HepG2 (cell line): ENCODE results near the gene GAN. TPM values are rescaled to one million over a fixed set of nuclear protein-coding genes. Genes with fewer than 3 reads are reported as not detected.

Source experiments
- ATAC-seq: fragments of 200-7000 bp; cut with Tn5 transposase; 3 replicates; pipeline ENCODE4 v1.9.1; 2020; ENCODE audit warnings: mild to moderate bottlenecking, moderate library complexity
- BruUV-seq: library from RNA; stranded (reverse); fragments of 400-500 nt; replicated peaks from 2 replicates; lab custom pipeline; 2021; lab: Mats Ljungman, UMichigan
- CTCF ChIA-PET: fragments of 300-600 bp; formaldehyde crosslinking; extraction: SDS; loops from one replicate; lab custom pipeline; 2021; ENCODE audit warnings: low total read pairs, inconsistent platforms, low intra/inter-chr PET ratio; lab: Yijun Ruan, JAX
- POLR2A ChIA-PET: fragments of 350-600 bp; sonication (Branson Sonifier 250); formaldehyde crosslinking; loops from one replicate; lab custom pipeline; 2020; ENCODE audit warnings: antibody characterized with exemption, inconsistent platforms; lab: Yijun Ruan, JAX
- DNase-seq: peaks from one replicate; pipeline ENCODE4 v3.0.0-alpha.2; 2015; ENCODE audit warnings: low spot score
- FAIRE-seq: peaks from 3 replicates; lab custom pipeline; 2011; peaks lifted over from hg19 to GRCh38; lab: Jason Lieb, UNC
- H2AFZ ChIP-seq: one replicate; pipeline ENCODE4 v1.6.1; 2011; ENCODE audit warnings: low read length, inconsistent platforms
- H3K27ac ChIP-seq: fragments of 300-600 bp; 3 replicates; pipeline ENCODE4 v1.8.0; 2011; ENCODE audit warnings: mixed run types, mild to moderate bottlenecking, mixed read lengths, low read length, inconsistent platforms; ENCODE audit not compliant: insufficient read depth; ENCODE audit errors: extremely low read length
- H3K27me3 ChIP-seq, 2 experiments: fragments of 200-600 bp in 1 of 2; 2 replicates in 1 of 2; 3 replicates in 1 of 2; pipeline versions ENCODE4 v1.6.0 to v1.8.0; 2011; ENCODE audit warnings: low read length in 2 of 2, mild to moderate bottlenecking in 2 of 2, moderate library complexity in 2 of 2, inconsistent platforms in 1 of 2; ENCODE audit not compliant: insufficient read depth in 2 of 2, control insufficient read depth in 1 of 2
- H3K36me3 ChIP-seq, 2 experiments: fragments of 200-600 bp in 1 of 2; replicated peaks in 1 of 2; 2 replicates in 1 of 2; 3 replicates in 1 of 2; pipeline versions ENCODE4 v1.5.1 to v1.8.0; 2011; ENCODE audit warnings: low read length in 2 of 2, inconsistent platforms in 1 of 2; ENCODE audit not compliant: insufficient read depth in 2 of 2, control insufficient read depth in 1 of 2
- H3K4me1 ChIP-seq: 2 replicates; pipeline ENCODE4 v1.5.1; 2012; ENCODE audit warnings: low read length, inconsistent platforms; ENCODE audit not compliant: insufficient read depth
- H3K4me2 ChIP-seq: 2 replicates; pipeline ENCODE4 v1.6.0; 2011; ENCODE audit warnings: low read depth, low read length, inconsistent platforms
- H3K4me3 ChIP-seq, 3 experiments: fragments of 200-600 bp in 1 of 3; sonication (generic), shearing (Covaris generic) in 1 of 3; replicated peaks in 1 of 3; 2 replicates each; pipeline ENCODE4 v1.5.1; 2011 to 2016; ENCODE audit warnings: low read length in 3 of 3, inconsistent platforms in 2 of 3, low read depth in 2 of 3, mild to moderate bottlenecking in 2 of 3, control low read depth in 1 of 3, mixed read lengths in 1 of 3; ENCODE audit not compliant: insufficient read depth in 1 of 3
- H3K79me2 ChIP-seq: one replicate; pipeline ENCODE4 v1.6.1; 2011; ENCODE audit warnings: low read length, inconsistent platforms; ENCODE audit not compliant: insufficient read depth
- H3K9ac ChIP-seq: 2 replicates; pipeline ENCODE4 v1.6.0; 2011; ENCODE audit warnings: mild to moderate bottlenecking, low read depth, low read length, inconsistent platforms; ENCODE audit not compliant: insufficient read depth
- H3K9me3 ChIP-seq: 2 replicates; pipeline ENCODE4 v1.5.1; 2012; ENCODE audit warnings: mild to moderate bottlenecking, low read length
- H4K20me1 ChIP-seq: 2 replicates; pipeline ENCODE4 v1.6.0; 2011; ENCODE audit warnings: inconsistent platforms, mild to moderate bottlenecking, low read length, moderate library complexity; ENCODE audit not compliant: insufficient read depth
- CREB1 ChIP-seq, 2 experiments: fragments of 450-650 bp in 1 of 2; IDR thresholded peaks; 2 replicates each; pipeline ENCODE4 v1.6.1; 2016 to 2017; ENCODE audit warnings: control low read depth in 1 of 2, mild to moderate bottlenecking in 1 of 2, missing compliant biosample characterization in 1 of 2, missing genetic modification characterization in 1 of 2
- ELF4 ChIP-seq: sonication (generic); formaldehyde crosslinking; IDR thresholded peaks from 2 replicates; pipeline ENCODE4 v1.5.0; 2020; ENCODE audit warnings: missing genetic modification reagents, mild to moderate bottlenecking, moderate library complexity, borderline replicate concordance
- GATA4 ChIP-seq: sonication (generic); IDR thresholded peaks from 2 replicates; pipeline ENCODE4 v1.6.1; 2016; ENCODE audit warnings: antibody characterized with exemption, low read depth, borderline replicate concordance
- TCF12 ChIP-seq, 2 experiments: fragments of 450-650 bp in 1 of 2; sonication (generic) in 1 of 2; formaldehyde crosslinking in 1 of 2; IDR thresholded peaks; 2 replicates each; pipeline versions ENCODE4 v1.6.1 to v1.8.0; 2017 to 2022; ENCODE audit warnings: antibody characterized with exemption in 1 of 2, mild to moderate bottlenecking in 1 of 2, missing genetic modification reagents in 1 of 2, moderate library complexity in 1 of 2
- XRCC5 ChIP-seq: fragments of 200-400 bp; formaldehyde crosslinking; optimal IDR thresholded peaks from 2 replicates; pipeline ENCODE3; 2017; ENCODE audit warnings: mild to moderate bottlenecking, low read length
- WGBS: methylation state at CpG from one replicate; pipeline ENCODE4 v1.1.6; 2017; ENCODE audit warnings: low lambda C conversion rate; 5-methylcytosine and 5-hydroxymethylcytosine counted together
- in situ Hi-C: cut with HindIII; loops from 2 replicates; pipeline ENCODE4 v1.10.0; 2017; ENCODE audit warnings: low pct_unique_long_range_greater_than_20kb; ENCODE audit not compliant: extremely low pct_ligation_motif_present
- intact Hi-C: fragments of 100-400 bp; cut with micrococcal nuclease; formaldehyde crosslinking; loops from one replicate; pipeline ENCODE4 v1.10.0; 2022; ENCODE audit not compliant: unreplicated experiment
- polyA plus RNA-seq, 8 experiments: library from polyadenylated mRNA; depleted of rRNA in 3 of 8; stranded (reverse) in 7 of 8; unstranded in 1 of 8; fragments of >200 nt; fragmentation: Illumina TruSeq in 4 of 8; extraction: Trizol in 4 of 8; gene quantifications; 2 replicates each; pipeline versions ENCODE4 v1.2.1 to v1.2.3, GENCODE V29; 2011 to 2016; ENCODE audit warnings: low read depth in 4 of 8, missing spikeins in 1 of 8, mixed read lengths in 1 of 8; ENCODE audit not compliant: insufficient read depth in 1 of 8
- total RNA-seq, 5 experiments: library from RNA; depleted of rRNA; stranded (reverse); fragments of >200 nt; fragmentation: Illumina TruSeq; extraction: Trizol; gene quantifications; 2 replicates each; pipeline ENCODE4 v1.2.3, GENCODE V29; 2016; ENCODE audit warnings: low read depth in 1 of 5
- TF ChIP-seq, protein P1 (sequence below): sonication (generic); formaldehyde crosslinking; IDR thresholded peaks from 2 replicates; pipeline ENCODE4 v1.5.1; 2020; ENCODE audit warnings: mild to moderate bottlenecking, missing genetic modification reagents, borderline replicate concordance

GAN gene
- total and polyA plus RNA-seq, 2 of the 13 experiments (the other 11 are each of a cell fraction or from before 2014, with no cell fraction given) = 4.3 to 11.0 TPM

DNA sequence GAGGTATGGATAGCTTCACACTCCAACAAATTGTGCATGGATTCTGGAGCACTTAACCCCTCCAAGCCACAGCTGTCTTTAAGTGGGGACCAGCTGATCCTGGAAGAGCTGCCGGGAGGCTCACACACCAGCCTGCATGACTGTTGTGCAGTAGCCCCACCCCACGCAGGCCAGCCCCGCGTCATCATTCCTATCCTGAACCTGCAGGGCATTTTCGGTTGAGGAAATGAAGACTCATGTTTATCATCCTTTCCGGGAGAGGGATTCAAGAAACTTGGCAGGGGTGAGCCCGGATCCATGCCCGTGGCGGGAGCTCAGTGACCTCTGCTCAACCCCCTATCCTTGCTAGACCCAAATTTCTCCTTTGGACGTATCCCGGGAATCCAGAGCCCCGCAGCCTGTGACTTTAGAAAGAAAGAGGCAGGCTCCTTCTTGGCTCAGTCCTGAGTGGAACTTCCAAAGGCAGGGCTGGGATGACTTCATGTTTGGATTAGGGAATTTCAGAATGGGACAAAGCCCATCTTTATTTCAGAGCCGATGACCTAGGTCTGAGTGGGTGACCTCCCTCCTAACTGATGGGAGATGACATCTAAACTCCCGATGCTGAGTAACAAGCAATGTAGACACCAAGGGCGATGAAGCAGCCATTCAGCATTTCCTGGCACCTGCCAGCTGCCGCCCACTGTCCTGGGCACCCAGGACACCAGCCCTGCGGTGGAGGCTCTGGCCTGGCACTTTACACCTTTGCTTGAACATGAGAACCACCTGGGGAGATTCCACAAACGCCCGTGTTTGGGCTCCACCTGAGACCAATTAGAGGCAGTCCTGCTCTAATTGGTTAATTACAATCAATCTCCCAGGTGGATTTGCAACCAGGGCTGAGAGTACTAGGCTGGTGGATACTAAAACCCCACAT, 86.5 kb downstream of the GAN start:
- Histone ChIP-seq H3K9ac (no peak overlapping the region), H3K79me2 (no peaks in the 10 kb centered on the region)
- TF ChIP-seq ELF4 (CRISPR knock-in tag) (no peak), GATA4 (no peak), CREB1 (IDR thresholded peaks at IDR 0.05) (peak; percentile 54), CREB1 (CRISPR knock-in tag; IDR thresholded peaks at IDR 0.05) (no peak), XRCC5 (peak; percentile 17), TCF12 (IDR thresholded peaks at IDR 0.05) (no peak), TCF12 (CRISPR knock-in tag; IDR thresholded peaks at IDR 0.05) (no peak)
- TF ChIP-seq, protein P1, sequence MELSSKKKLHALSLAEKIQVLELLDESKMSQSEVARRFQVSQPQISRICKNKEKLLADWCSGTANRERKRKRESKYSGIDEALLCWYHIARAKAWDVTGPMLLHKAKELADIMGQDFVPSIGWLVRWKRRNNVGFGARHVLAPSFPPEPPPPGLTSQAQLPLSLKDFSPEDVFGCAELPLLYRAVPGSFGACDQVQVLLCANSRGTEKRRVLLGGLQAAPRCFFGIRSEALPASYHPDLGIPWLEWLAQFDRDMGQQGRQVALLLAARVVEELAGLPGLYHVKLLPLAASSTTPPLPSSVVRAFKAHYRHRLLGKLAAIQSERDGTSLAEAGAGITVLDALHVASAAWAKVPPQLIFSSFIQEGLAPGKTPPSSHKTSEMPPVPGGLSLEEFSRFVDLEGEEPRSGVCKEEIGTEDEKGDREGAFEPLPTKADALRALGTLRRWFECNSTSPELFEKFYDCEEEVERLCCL = no peak
- TF ChIP-seq, all 625 proteins: peak for 2
- Histone ChIP-seq H4K20me1 (no peaks in the 10 kb centered on the region), H3K4me2 (peak overlapping the region; percentile 16; the same call in 1 of the 2 replicates), H3K9me3 (peaks cover 6% of the 10 kb centered on the region; the same call in 1 of the 2 replicates), H3K27ac (no peak overlapping the region), H3K36me3 (no peaks in the 10 kb centered on the region), H2AFZ (no peak overlapping the region), H3K4me1 (peaks cover 32% of the 10 kb centered on the region), H3K4me3 (no peak overlapping the region), H3K27me3 (peaks cover 2% of the 10 kb centered on the region in 2 experiments; a peak in 1 of 5 replicates)
- DNase-seq (peak; percentile 12), ATAC-seq (no peak), FAIRE-seq (no peak)
- no TSS peak for BruUV-seq
- CTCF ChIA-PET = interaction anchor here (0.9 kb wide), 1 partner anchor 322 kb away, joined by 3 read pairs; no protein-coding TSS in a partner anchor
- intact Hi-C loops = loop anchor here (5.0 kb wide), 2 partner anchors 136 to 181 kb away; no protein-coding TSS in a partner anchor
- 21% methylated on average over 18 of the region's 19 CpGs for WGBS
- in situ Hi-C loops = loop anchor here (5.0 kb wide), 1 partner anchor 321 kb away; no protein-coding TSS in a partner anchor
- POLR2A ChIA-PET = no interaction called here
